OCI-LY3 (cell line): ENCODE results near the gene CEMIP2.

Source experiments
- H2AFZ ChIP-seq: fragments of 200-600, 300-600 bp; shearing (Covaris generic); 2 replicates; pipeline ENCODE4 v1.6.0; 2014; ENCODE audit warnings: antibody characterized with exemption, low read depth, low read length
- H3K27ac ChIP-seq: fragments of 200-600, 300-600 bp; sonication (generic); 2 replicates; pipeline ENCODE4 v1.5.1; 2014; ENCODE audit warnings: mild to moderate bottlenecking, low read length, moderate library complexity, mixed read lengths
- H3K27me3 ChIP-seq: fragments of 200-600, 300-600 bp; sonication (generic); 2 replicates; pipeline ENCODE4 v1.6.1; 2014; ENCODE audit warnings: low read depth, low read length, mixed read lengths
- H3K36me3 ChIP-seq: fragments of 200-600, 300-600 bp; sonication (generic); replicated peaks from 2 replicates; pipeline ENCODE3; 2014; ENCODE audit warnings: low read depth, low read length, mixed read lengths
- H3K4me1 ChIP-seq: fragments of 300-600, 200-600 bp; sonication (generic); 2 replicates; pipeline ENCODE4 v1.6.1; 2014; ENCODE audit warnings: low read length, mixed read lengths
- H3K4me2 ChIP-seq: fragments of 200-600, 300-600 bp; sonication (generic); 2 replicates; pipeline ENCODE4 v1.6.1; 2014; ENCODE audit warnings: low read length, mixed read lengths
- H3K4me3 ChIP-seq: fragments of 300-600, 200-600 bp; sonication (generic); 2 replicates; pipeline ENCODE4 v1.5.1; 2014; ENCODE audit warnings: antibody characterized with exemption, mild to moderate bottlenecking, low read length, moderate library complexity
- H3K79me2 ChIP-seq: fragments of 300-600, 200-600 bp; shearing (Covaris generic); 2 replicates; pipeline ENCODE4 v1.6.1; 2014; ENCODE audit warnings: mild to moderate bottlenecking, low read length, mixed read lengths
- H3K9ac ChIP-seq: fragments of 300-600, 200-600 bp; shearing (Covaris generic); 2 replicates; pipeline ENCODE4 v1.6.0; 2014; ENCODE audit warnings: mild to moderate bottlenecking, low read length, moderate library complexity
- H3K9me3 ChIP-seq: fragments of 200-600, 300-600 bp; shearing (Covaris generic); 2 replicates; pipeline ENCODE4 v1.6.1; 2014; ENCODE audit warnings: low read length, mixed read lengths; ENCODE audit not compliant: insufficient read depth
- H4K20me1 ChIP-seq: fragments of 200-600, 300-600 bp; sonication (generic); 2 replicates; pipeline ENCODE4 v1.6.1; 2016; ENCODE audit warnings: low read length, mixed read lengths; ENCODE audit not compliant: insufficient read depth
- CTCF ChIP-seq: fragments of 200-600, 300-600 bp; sonication (generic); IDR thresholded peaks from 2 replicates; pipeline ENCODE4 v1.5.1; 2014; ENCODE audit warnings: antibody characterized with exemption, low read length, low read depth
- EZH2phosphoT487 ChIP-seq: fragments of 200-600 bp; shearing (Covaris generic); IDR thresholded peaks from 2 replicates; pipeline ENCODE4 v1.6.1; 2018; ENCODE audit warnings: antibody characterized with exemption, mixed run types, low read depth

CEMIP2 gene

DNA sequence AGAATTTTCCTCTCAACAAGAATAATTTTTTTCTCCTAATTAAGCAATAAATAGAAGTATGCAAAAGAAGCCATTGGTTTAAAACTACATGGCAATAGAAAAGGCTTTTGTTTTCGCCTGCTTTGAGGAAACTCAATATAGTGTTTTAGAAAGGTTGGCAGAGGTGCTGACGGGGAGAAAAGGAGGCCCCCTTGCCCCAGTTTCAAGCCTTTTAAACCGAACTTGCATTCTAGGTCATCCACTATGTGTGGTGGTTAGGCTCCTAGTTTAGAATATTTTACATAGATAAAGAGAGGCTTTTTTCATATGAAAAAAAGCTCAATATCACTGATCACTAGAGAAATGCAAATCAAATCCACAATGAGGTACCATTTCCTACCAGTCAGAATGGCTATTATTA lies 33.5 kb upstream of the CEMIP2 start:
- H3K27me3 ChIP-seq: no peaks in the 10 kb centered on the region
- no peaks in the 10 kb centered on the region for H3K79me2 ChIP-seq
- no peak overlapping the region for H3K4me3 ChIP-seq
- H4K20me1 ChIP-seq: no peaks in the 10 kb centered on the region
- no peaks in the 10 kb centered on the region for H3K9me3 ChIP-seq
- H3K36me3 ChIP-seq: no peaks in the 10 kb centered on the region
- no peak overlapping the region for H3K4me2 ChIP-seq
- TF ChIP-seq EZH2phosphoT487 (no peak), CTCF (no peak)
- H2AFZ ChIP-seq: no peak overlapping the region
- H3K27ac ChIP-seq: no peak overlapping the region
- H3K4me1 ChIP-seq: no peaks in the 10 kb centered on the region
- no peak overlapping the region for H3K9ac ChIP-seq

DNA sequence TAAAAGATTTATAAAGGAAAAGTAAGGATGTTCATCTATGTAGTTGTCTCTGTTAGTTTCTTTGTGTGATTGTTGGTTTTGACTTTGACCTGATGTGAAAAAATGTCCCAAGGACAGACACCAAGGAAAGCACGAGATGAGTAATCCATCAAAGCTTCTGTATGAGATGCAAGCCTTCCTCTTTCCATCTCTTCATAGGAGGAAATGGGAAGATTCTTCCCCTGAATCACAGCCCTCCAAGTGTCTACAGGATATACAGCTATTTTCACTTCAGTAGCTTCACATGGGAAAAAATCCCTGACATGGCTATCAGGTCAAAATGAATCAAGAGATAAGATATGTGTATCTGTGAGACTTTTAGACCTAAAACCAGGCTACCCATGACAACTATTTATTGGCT lies 29.0 kb upstream of the CEMIP2 start:
- Histone ChIP-seq H3K4me2 (no peak overlapping the region), H3K27ac (no peak overlapping the region), H3K79me2 (no peaks in the 10 kb centered on the region), H3K27me3 (no peaks in the 10 kb centered on the region), H3K9ac (no peak overlapping the region), H2AFZ (no peak overlapping the region), H3K9me3 (no peaks in the 10 kb centered on the region), H4K20me1 (no peaks in the 10 kb centered on the region), H3K4me3 (no peak overlapping the region), H3K36me3 (no peaks in the 10 kb centered on the region), H3K4me1 (peaks cover 31% of the 10 kb centered on the region)
- TF ChIP-seq EZH2phosphoT487 (no peak), CTCF (no peak)

DNA sequence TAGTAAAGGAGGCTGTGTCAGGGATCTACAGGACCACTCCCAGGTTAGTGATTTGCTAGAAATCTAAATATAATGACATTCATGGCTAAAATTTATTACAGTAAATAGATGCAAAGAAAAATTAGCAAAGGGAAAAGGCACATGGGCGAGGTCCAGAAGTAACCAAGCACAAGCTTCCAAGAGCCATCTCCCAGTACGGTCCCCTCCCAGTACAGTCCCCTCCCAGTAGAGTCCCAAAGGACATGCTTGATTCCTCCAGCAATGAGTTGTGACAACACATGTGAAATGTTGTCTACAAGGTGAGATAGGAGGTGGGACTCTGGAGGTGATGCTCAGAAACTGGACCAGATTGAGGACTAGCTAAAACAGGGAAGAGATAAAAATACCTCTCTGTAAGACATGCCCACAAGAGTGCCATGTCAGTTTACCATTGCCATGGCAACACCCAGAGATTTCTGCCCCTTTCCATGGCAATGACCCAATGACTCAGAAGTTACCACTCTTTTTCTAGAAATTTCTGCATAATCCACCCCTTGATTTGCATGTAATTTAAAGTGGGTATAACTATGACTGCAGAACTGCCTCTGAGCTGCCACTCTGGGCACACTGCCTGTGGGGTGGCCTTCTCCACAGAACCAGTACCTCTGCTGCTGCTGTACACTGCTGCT lies 27.9 kb upstream of the CEMIP2 start:
- no peaks in the 10 kb centered on the region for H3K9me3 ChIP-seq
- no peak overlapping the region for H3K27ac ChIP-seq
- H3K4me3 ChIP-seq: no peak overlapping the region
- H3K36me3 ChIP-seq: no peaks in the 10 kb centered on the region
- H3K27me3 ChIP-seq: no peaks in the 10 kb centered on the region
- no peak overlapping the region for H2AFZ ChIP-seq
- TF ChIP-seq EZH2phosphoT487 (no peak), CTCF (no peak)
- H3K9ac ChIP-seq: no peak overlapping the region
- H3K79me2 ChIP-seq: no peaks in the 10 kb centered on the region
- no peaks in the 10 kb centered on the region for H4K20me1 ChIP-seq
- no peak overlapping the region for H3K4me2 ChIP-seq
- peaks cover 31% of the 10 kb centered on the region for H3K4me1 ChIP-seq

- Histone ChIP-seq H2AFZ (no peak overlapping the region), H3K4me3 (no peak overlapping the region), H4K20me1 (no peaks in the 10 kb centered on the region), H3K9me3 (no peaks in the 10 kb centered on the region), H3K27ac (peak overlapping the region; percentile 11; the same call in 1 of the 2 replicates), H3K4me2 (peak overlapping the region; percentile 39), H3K79me2 (no peaks in the 10 kb centered on the region), H3K4me1 (peaks cover 31% of the 10 kb centered on the region), H3K36me3 (no peaks in the 10 kb centered on the region), H3K9ac (no peak overlapping the region), H3K27me3 (no peaks in the 10 kb centered on the region)
- TF ChIP-seq CTCF (no peak), EZH2phosphoT487 (no peak)
Observed at GRCh38 chr9:71795097-71795813, 26.9 kb upstream of the CEMIP2 start.
